H9 (cell line): ENCODE data around the gene EIF4E2. TPM values are rescaled to one million over a fixed set of nuclear protein-coding genes. Genes with fewer than 3 reads are reported as not detected.

Experiments used
- DNase-seq: peaks from one replicate; pipeline ENCODE4 v3.0.0-alpha.2; 2017
- H2AFZ ChIP-seq: one replicate; pipeline ENCODE4 v1.6.1; 2013; ENCODE audit warnings: mild to moderate bottlenecking, low read length, control low read depth, moderate library complexity
- H2AK5ac ChIP-seq: 2 replicates; pipeline ENCODE4 v1.6.1; 2013; ENCODE audit warnings: low read length, control low read depth, mixed read lengths; ENCODE audit not compliant: insufficient read length
- H2BK120ac ChIP-seq: one replicate; pipeline ENCODE4 v1.6.1; 2013; ENCODE audit warnings: low read depth, mild to moderate bottlenecking, low read length, control low read depth, inconsistent platforms; ENCODE audit not compliant: poor library complexity, severe bottlenecking
- H2BK12ac ChIP-seq: 2 replicates; pipeline ENCODE4 v1.6.1; 2013; ENCODE audit warnings: low read length, control low read depth, mixed read lengths, low read depth; ENCODE audit not compliant: insufficient read length
- H2BK15ac ChIP-seq: 2 replicates; pipeline ENCODE4 v1.6.1; 2013; ENCODE audit warnings: low read depth, low read length, control low read depth
- H2BK20ac ChIP-seq: one replicate; pipeline ENCODE4 v1.6.1; 2013; ENCODE audit warnings: low read depth, mild to moderate bottlenecking, low read length, control low read depth, inconsistent platforms; ENCODE audit not compliant: poor library complexity, severe bottlenecking
- H2BK5ac ChIP-seq: 2 replicates; pipeline ENCODE4 v1.6.1; 2013; ENCODE audit warnings: low read length, control low read depth, mixed read lengths; ENCODE audit not compliant: insufficient read length
- H3K14ac ChIP-seq: 2 replicates; pipeline ENCODE4 v1.6.1; 2013; ENCODE audit warnings: low read length, control low read depth; ENCODE audit not compliant: insufficient read depth
- H3K18ac ChIP-seq: 2 replicates; pipeline ENCODE4 v1.6.1; 2013; ENCODE audit warnings: low read depth, mild to moderate bottlenecking, mixed read lengths, low read length, control low read depth; ENCODE audit not compliant: insufficient read length
- H3K23ac ChIP-seq: 2 replicates; pipeline ENCODE4 v1.6.1; 2013; ENCODE audit warnings: low read length, control low read depth, mixed read lengths, low read depth; ENCODE audit not compliant: insufficient read length
- H3K23me2 ChIP-seq: 2 replicates; pipeline ENCODE4 v1.6.1; 2013; ENCODE audit warnings: low read depth, mild to moderate bottlenecking, mixed read lengths, low read length, control low read depth; ENCODE audit not compliant: insufficient read length, poor library complexity, severe bottlenecking
- H3K27ac ChIP-seq: 2 replicates; pipeline ENCODE4 v1.5.1; 2013; ENCODE audit warnings: low read length, control low read depth, mixed read lengths, low read depth; ENCODE audit not compliant: insufficient read length
- H3K27me3 ChIP-seq: 2 replicates; pipeline ENCODE4 v1.6.1; 2013; ENCODE audit warnings: low read length, control low read depth, inconsistent platforms; ENCODE audit not compliant: insufficient read depth
- H3K4ac ChIP-seq: 2 replicates; pipeline ENCODE4 v1.6.1; 2013; ENCODE audit warnings: low read depth, mild to moderate bottlenecking, control low read depth, inconsistent platforms, low read length, moderate library complexity
- H3K4me1 ChIP-seq: 2 replicates; pipeline ENCODE4 v1.6.1; 2013; ENCODE audit warnings: low read length, control low read depth, inconsistent platforms; ENCODE audit not compliant: insufficient read depth
- H3K4me2 ChIP-seq: 2 replicates; pipeline ENCODE4 v1.6.1; 2013; ENCODE audit warnings: low read length, control low read depth, mixed read lengths; ENCODE audit not compliant: insufficient read length, insufficient read depth
- H3K56ac ChIP-seq: 2 replicates; pipeline ENCODE4 v1.6.1; 2013; ENCODE audit warnings: low read depth, mild to moderate bottlenecking, mixed read lengths, low read length, control low read depth; ENCODE audit not compliant: insufficient read length
- H3K79me1 ChIP-seq: 2 replicates; pipeline ENCODE4 v1.6.1; 2013; ENCODE audit warnings: low read depth, mild to moderate bottlenecking, moderate library complexity, low read length, control low read depth, inconsistent platforms; ENCODE audit not compliant: insufficient read depth, poor library complexity, severe bottlenecking
- H3K79me2 ChIP-seq: 2 replicates; pipeline ENCODE4 v1.6.1; 2013; ENCODE audit warnings: low read length, control low read depth, inconsistent platforms; ENCODE audit not compliant: insufficient read depth
- H3K9ac ChIP-seq: 2 replicates; pipeline ENCODE4 v1.6.1; 2013; ENCODE audit warnings: low read length, control low read depth, mixed read lengths; ENCODE audit not compliant: insufficient read length; ENCODE audit errors: extremely low read depth
- H3K9me3 ChIP-seq: one replicate; pipeline ENCODE4 v1.6.1; 2013; ENCODE audit warnings: low read depth, low read length, inconsistent platforms; ENCODE audit not compliant: control insufficient read depth
- H3T11ph ChIP-seq: one replicate; pipeline ENCODE4 v1.6.1; 2013; ENCODE audit warnings: mild to moderate bottlenecking, low read length, control low read depth, inconsistent platforms
- H4K20me1 ChIP-seq: one replicate; pipeline ENCODE4 v1.6.1; 2013; ENCODE audit not compliant: control insufficient read depth, insufficient read length, insufficient read depth
- H4K5ac ChIP-seq: 2 replicates; pipeline ENCODE4 v1.6.1; 2013; ENCODE audit warnings: low read depth, mild to moderate bottlenecking, mixed read lengths, low read length, control low read depth; ENCODE audit not compliant: insufficient read length
- H4K8ac ChIP-seq: replicated peaks from 2 replicates; pipeline ENCODE4 v1.6.1; 2013; ENCODE audit warnings: low read length, control low read depth, mixed read lengths, low read depth; ENCODE audit not compliant: insufficient read length
- H4K91ac ChIP-seq: 2 replicates; pipeline ENCODE4 v1.6.1; 2013; ENCODE audit warnings: low read depth, mild to moderate bottlenecking, moderate library complexity, mixed read lengths, low read length, control low read depth; ENCODE audit not compliant: insufficient read length
- H3K27ac Mint-ChIP-seq, 3 experiments: 2 replicates in 2 of 3; 3 replicates in 1 of 3; pipeline ENCODE4 v1.8.0; 2020 to 2021; ENCODE audit warnings: mixed read lengths in 3 of 3, mild to moderate bottlenecking in 1 of 3, moderate library complexity in 1 of 3
- H3K27me3 Mint-ChIP-seq: 2 replicates; pipeline ENCODE4 v1.8.0; 2021; ENCODE audit warnings: low read depth, mild to moderate bottlenecking, moderate library complexity, mixed read lengths
- H3K36me3 Mint-ChIP-seq, 3 experiments: 2 replicates in 2 of 3; 3 replicates in 1 of 3; pipeline ENCODE4 v1.8.0; 2020 to 2021; ENCODE audit warnings: low read depth in 3 of 3, mixed read lengths in 3 of 3; ENCODE audit not compliant: insufficient read depth in 1 of 3
- H3K4me1 Mint-ChIP-seq, 2 experiments: 2 replicates each; pipeline ENCODE4 v1.8.0; 2020; ENCODE audit warnings: mixed read lengths in 2 of 2
- H3K4me3 Mint-ChIP-seq, 2 experiments: 2 replicates in 1 of 2; 3 replicates in 1 of 2; pipeline ENCODE4 v1.8.0; 2020 to 2021; ENCODE audit warnings: mild to moderate bottlenecking in 2 of 2, mixed read lengths in 2 of 2, moderate library complexity in 1 of 2
- H3K9me3 Mint-ChIP-seq, 2 experiments: 2 replicates in 1 of 2; 3 replicates in 1 of 2; pipeline ENCODE4 v1.8.0; 2020; ENCODE audit warnings: mild to moderate bottlenecking in 2 of 2, mixed read lengths in 2 of 2, moderate library complexity in 1 of 2
- CTCF ChIP-seq: fragments of 200-600 bp; sonication (generic); conservative IDR thresholded peaks from 3 replicates; pipeline ENCODE4 v1.8.0; 2021; ENCODE audit warnings: antibody characterized with exemption, mild to moderate bottlenecking
- WGBS: extraction: QIAGEN DNeasy Blood & Tissue Kit; methylation state at CpG from one replicate; pipeline ENCODE4 v1.1.7; 2013; ENCODE audit warnings: missing lambda C conversion rate, low lambda C conversion rate, mixed read lengths; ENCODE audit not compliant: insufficient read length; ENCODE audit errors: extremely low coverage; 5-methylcytosine and 5-hydroxymethylcytosine counted together
- total RNA-seq: library from RNA; stranded (reverse); gene quantifications from 2 replicates; pipeline ENCODE4 v1.2.1, GENCODE V29; 2021

The EIF4E2 gene
- total RNA-seq, 1 experiment from 2014 or later: 109 TPM

GRCh38 chr2:232580648-232580981 is 30.1 kb downstream of the EIF4E2 start:
- H3K14ac ChIP-seq: no peak overlapping the region
- no peak overlapping the region for H2BK20ac ChIP-seq
- H3K79me1 ChIP-seq: no peaks in the 10 kb centered on the region
- H4K5ac ChIP-seq: no peak overlapping the region
- no peaks in the 10 kb centered on the region for H3K4me1 ChIP-seq
- H3K23me2 ChIP-seq: no peaks in the 10 kb centered on the region
- H2BK120ac ChIP-seq: no peak overlapping the region
- no peak overlapping the region for H2BK12ac ChIP-seq
- DNase-seq: no peak
- no peaks in the 10 kb centered on the region for H3K27me3 ChIP-seq
- WGBS: no CpG with 5 or more reads among the region's 6 CpGs
- Mint-ChIP-seq H3K9me3 (no peaks in the 10 kb centered on the region; a peak in 1 of 5 replicates), H3K4me1 (no peaks in the 10 kb centered on the region), H3K4me3 (no peak overlapping the region), H3K36me3 (peaks cover 17 to 46% (median 24%) of the 10 kb centered on the region in 3 experiments; a peak in 6 of 7 replicates), H3K27ac (no peak overlapping the region), H3K27me3 (no peaks in the 10 kb centered on the region)
- no peak overlapping the region for H3K4me2 ChIP-seq
- no peak overlapping the region for H2BK15ac ChIP-seq
- H2AK5ac ChIP-seq: no peak overlapping the region
- no peaks in the 10 kb centered on the region for H4K20me1 ChIP-seq
- H2AFZ ChIP-seq: no peak overlapping the region
- no peak overlapping the region for H3K27ac ChIP-seq
- no peak overlapping the region for H3K23ac ChIP-seq
- H3K79me2 ChIP-seq: no peaks in the 10 kb centered on the region
- TF ChIP-seq CTCF: no peak
- no peak overlapping the region for H4K8ac ChIP-seq
- no peak overlapping the region for H3K18ac ChIP-seq
- H3K9ac ChIP-seq: no peak overlapping the region
- H2BK5ac ChIP-seq: no peak overlapping the region
- H3K9me3 ChIP-seq: no peaks in the 10 kb centered on the region
- H3K56ac ChIP-seq: no peak overlapping the region
- no peak overlapping the region for H4K91ac ChIP-seq
- H3K4ac ChIP-seq: no peak overlapping the region
- no peak overlapping the region for H3T11ph ChIP-seq
